ENCODE results near the gene CSNK1G2. TPM values are rescaled to one million over a fixed set of nuclear protein-coding genes. Genes with fewer than 3 reads are reported as not detected.

CSNK1G2 gene
- total RNA-seq, 4 donors from 2014 or later = 34.1 to 52.6 (median 48.5) TPM

- DNase-seq (ENCODE audit: extremely low spot score) = no peak
- H3K27me3 ChIP-seq = peaks cover 0 to 9% (median 2%) of the 10 kb centered on the region in 4 donors
- 68% methylated on average over 11 of the region's 11 CpGs for WGBS
- intact Hi-C loops (cut with DNase I) = no loop called here
- peaks cover 10 to 16% (median 15%) of the 10 kb centered on the region in 4 donors for H3K4me1 ChIP-seq
- H3K9me3 ChIP-seq = peaks cover 0 to 3% (median 0%) of the 10 kb centered on the region in 4 donors
- H3K27ac ChIP-seq (replicated peaks in 1 of 4) = no peak overlapping the region
- TF ChIP-seq EP300 (IDR thresholded peaks at IDR 0.05) = no peak
- TF ChIP-seq CTCF (IDR thresholded peaks at IDR 0.05) = no peak
- TF ChIP-seq POLR2A (IDR thresholded peaks at IDR 0.05; ENCODE audit: low read depth) = no peak
- TF ChIP-seq POLR2AphosphoS5 (IDR thresholded peaks at IDR 0.05) = no peak
- H3K4me3 ChIP-seq = no peak overlapping the region
- H3K36me3 ChIP-seq = no peaks in the 10 kb centered on the region
Observed at GRCh38 chr19:1935484-1936208, 5.3 kb upstream of the CSNK1G2 start.

- intact Hi-C loops (cut with DNase I) = no loop called here
- 92% methylated on average over 3 of the region's 3 CpGs for WGBS
Observed at GRCh38 chr19:1936430-1936829, 4.5 kb upstream of the CSNK1G2 start.

GRCh38 chr19:1936916-1937610 lies 3.9 kb upstream of the CSNK1G2 start:
- no peaks in the 10 kb centered on the region for H3K36me3 ChIP-seq
- H3K4me3 ChIP-seq = no peak overlapping the region
- intact Hi-C loops (cut with DNase I) = no loop called here
- WGBS = 86% methylated on average over 18 of the region's 24 CpGs
- H3K9me3 ChIP-seq = peaks cover 0 to 3% (median 0%) of the 10 kb centered on the region in 4 donors
- H3K27ac ChIP-seq (replicated peaks in 1 of 4) = no peak overlapping the region
- peaks cover 0 to 6% (median 1%) of the 10 kb centered on the region in 4 donors for H3K27me3 ChIP-seq
- H3K4me1 ChIP-seq = peaks cover 10 to 21% (median 17%) of the 10 kb centered on the region in 4 donors
- no peak for DNase-seq (ENCODE audit: extremely low spot score)
- TF ChIP-seq POLR2AphosphoS5 (IDR thresholded peaks at IDR 0.05) (no peak), POLR2A (IDR thresholded peaks at IDR 0.05; ENCODE audit: low read depth) (no peak), CTCF (IDR thresholded peaks at IDR 0.05) (no peak), EP300 (IDR thresholded peaks at IDR 0.05) (no peak)

More at GRCh38 chr19:1936430-1936829, 4.5 kb upstream of the CSNK1G2 start:
- no peaks in the 10 kb centered on the region for H3K36me3 ChIP-seq
- H3K4me3 ChIP-seq = no peak overlapping the region
- H3K27me3 ChIP-seq = peaks cover 0 to 9% (median 3%) of the 10 kb centered on the region in 4 donors
- H3K27ac ChIP-seq (replicated peaks in 1 of 4) = no peak overlapping the region
- no peak for TF ChIP-seq EP300 (IDR thresholded peaks at IDR 0.05)
- no peak for TF ChIP-seq POLR2A (IDR thresholded peaks at IDR 0.05; ENCODE audit: low read depth)
- TF ChIP-seq CTCF (IDR thresholded peaks at IDR 0.05) = no peak
- TF ChIP-seq POLR2AphosphoS5 (IDR thresholded peaks at IDR 0.05) = no peak
- peaks cover 0 to 3% (median 0%) of the 10 kb centered on the region in 4 donors for H3K9me3 ChIP-seq
- DNase-seq (ENCODE audit: extremely low spot score) = no peak
- peaks cover 10 to 15% (median 15%) of the 10 kb centered on the region in 4 donors for H3K4me1 ChIP-seq

- H3K4me1 ChIP-seq = peaks cover 18 to 31% (median 27%) of the 10 kb centered on the region in 4 donors
- DNase-seq (ENCODE audit: extremely low spot score) = no peak
- TF ChIP-seq CTCF (IDR thresholded peaks at IDR 0.05) = no peak
- no peak for TF ChIP-seq EP300 (IDR thresholded peaks at IDR 0.05)
- no peak for TF ChIP-seq POLR2AphosphoS5 (IDR thresholded peaks at IDR 0.05)
- no peak for TF ChIP-seq POLR2A (IDR thresholded peaks at IDR 0.05; ENCODE audit: low read depth)
- H3K27me3 ChIP-seq = peaks cover 0 to 6% (median 0%) of the 10 kb centered on the region in 4 donors
- H3K9me3 ChIP-seq = no peaks in the 10 kb centered on the region
- H3K27ac ChIP-seq (replicated peaks in 1 of 4) = peak overlapping the region in 1 of 4 donors; percentile 27
- intact Hi-C loops (cut with DNase I) = no loop called here
- H3K36me3 ChIP-seq = no peaks in the 10 kb centered on the region
- 85% methylated on average over 7 of the region's 7 CpGs for WGBS
- H3K4me3 ChIP-seq = no peak overlapping the region
Observed at GRCh38 chr19:1938071-1938470, 2.9 kb upstream of the CSNK1G2 start.

All from esophagus muscularis mucosa (tissue), 4 donors.